ENCODE data around the gene LAD1. TPM values are rescaled to one million over a fixed set of nuclear protein-coding genes. Genes with fewer than 3 reads are reported as not detected.

Gene LAD1
- total and polyA plus RNA-seq, 10 donors, result 0.64 to 4.0 (median 1.8) TPM; not detected in 3

DNA sequence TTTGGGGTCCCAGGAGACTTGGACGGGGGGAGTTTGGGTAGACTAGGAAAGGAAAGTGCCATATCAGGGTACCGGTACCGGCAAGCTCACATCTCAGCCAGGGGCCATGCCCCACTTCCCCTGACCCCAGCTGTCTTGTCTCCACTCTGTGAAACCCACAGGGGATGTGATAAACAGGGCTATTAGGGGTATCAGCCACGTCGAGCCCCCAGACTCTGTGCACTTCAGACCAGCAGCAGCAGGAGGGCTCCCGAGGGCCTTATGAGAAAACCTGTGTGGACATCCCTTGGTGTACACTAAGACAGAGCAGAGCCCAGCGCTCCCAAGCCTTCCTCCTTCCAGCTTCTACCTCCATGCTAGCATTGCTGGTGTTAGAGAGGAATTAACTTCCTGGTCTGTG, 68.0 kb downstream of the LAD1 start:
- Histone ChIP-seq H3K9me3 (no peaks in the 10 kb centered on the region), H3K4me1 (no peaks in the 10 kb centered on the region), H3K36me3 (no peaks in the 10 kb centered on the region), H3K4me3 (no peak overlapping the region), H3K27me3 (replicated peaks in 1 of 7) (peaks cover 0 to 6% (median 0%) of the 10 kb centered on the region in 7 donors), H3K27ac (no peak overlapping the region)
- TF ChIP-seq POLR2A (IDR thresholded peaks at IDR 0.05) (no peak), CTCF (IDR thresholded peaks at IDR 0.05 in 8 of 11, conservative IDR thresholded peaks at IDR 0.05 in 3 of 11) (no peak), POLR2AphosphoS5 (IDR thresholded peaks at IDR 0.05) (no peak)
- WGBS, 5 donors, result 73 to 87% (median 83%) methylated on average over 7 of the region's 7 CpGs
- peak; percentile 37 for DNase-seq
- intact Hi-C loops (cut with DNase I; ENCODE audit: low total_unique reads), result no loop called here

Other genes with a start within 250 kb of the LAD1 start
- gene TMEM9, start 244.8 kb downstream of the LAD1 start, total RNA-seq, result 10 to 100 TPM; 21.5 to 50.3 (median 33.9) TPM
- gene TMEM9, start 244.8 kb downstream of the LAD1 start, polyA plus RNA-seq, result 10 to 100 TPM; 28.2 to 39.8 (median 35.6) TPM
- gene IGFN1, start 208.5 kb downstream of the LAD1 start, total RNA-seq, result not detected
- under 1 TPM; 0.02 to 0.03 (median 0.02) TPM for gene IGFN1, start 208.5 kb downstream of the LAD1 start, polyA plus RNA-seq
- not detected for gene PKP1, start 115.8 kb downstream of the LAD1 start, total RNA-seq
- under 1 TPM; 0.04 to 0.10 (median 0.06) TPM for gene PKP1, start 115.8 kb downstream of the LAD1 start, polyA plus RNA-seq
- gene TNNT2, start 21.6 kb downstream of the LAD1 start, total RNA-seq, result under 1 TPM in 2 of 7 donors, not detected in 5; 0.41 to 0.55 TPM
- 1 to 10 TPM; 1.2 to 3.8 (median 3.8) TPM for gene TNNT2, start 21.6 kb downstream of the LAD1 start, polyA plus RNA-seq
- gene TNNI1, start 22.4 kb upstream of the LAD1 start, total RNA-seq, result not detected
- 1 to 10 TPM in 1 of 3 donors, under 1 TPM in 2; 0.26 to 1.2 (median 0.26) TPM for gene TNNI1, start 22.4 kb upstream of the LAD1 start, polyA plus RNA-seq
- 10 to 100 TPM in 3 of 7 donors, 1 to 10 TPM in 4; 3.7 to 17.4 (median 8.1) TPM for gene PHLDA3, start 69.9 kb upstream of the LAD1 start, total RNA-seq
- 1 to 10 TPM; 3.6 to 8.7 (median 5.6) TPM for gene PHLDA3, start 69.9 kb upstream of the LAD1 start, polyA plus RNA-seq
- gene CSRP1, start 107.8 kb upstream of the LAD1 start, total RNA-seq, result 100 to 1,000 TPM; 115 to 360 (median 188) TPM
- 100 to 1,000 TPM in 2 of 3 donors, 10 to 100 TPM in 1; 67.1 to 180 (median 108) TPM for gene CSRP1, start 107.8 kb upstream of the LAD1 start, polyA plus RNA-seq
- 10 to 100 TPM; 15.7 to 37.2 (median 27.4) TPM for gene NAV1, start 139.8 kb upstream of the LAD1 start, total RNA-seq
- gene NAV1, start 139.8 kb upstream of the LAD1 start, polyA plus RNA-seq, result 1 to 10 TPM; 1.1 to 3.5 (median 1.2) TPM